Skeletal muscle tissue (tissue), 4 donors: Measurements from ENCODE around the gene IL22RA1. TPM values are rescaled to one million over a fixed set of nuclear protein-coding genes. Genes with fewer than 3 reads are reported as not detected.

Source experiments
- H3K27ac ChIP-seq: one replicate; pipeline ENCODE4 v1.7.0; 2013; ENCODE audit warnings: mild to moderate bottlenecking, low read depth, low read length, inconsistent platforms
- H3K27me3 ChIP-seq, 3 donors: one replicate each; pipeline ENCODE4 v1.7.0; 2013; ENCODE audit warnings: low read length in 3 of 3; ENCODE audit not compliant: control insufficient read depth in 3 of 3, insufficient read depth in 3 of 3
- H3K36me3 ChIP-seq, 3 donors: one replicate each; pipeline ENCODE4 v1.7.0; 2013; ENCODE audit warnings: low read length in 3 of 3; ENCODE audit not compliant: control insufficient read depth in 3 of 3, insufficient read depth in 3 of 3
- H3K4me1 ChIP-seq, 3 donors: one replicate each; pipeline ENCODE4 v1.7.0; 2013; ENCODE audit warnings: low read length in 3 of 3, mild to moderate bottlenecking in 3 of 3; ENCODE audit not compliant: control insufficient read depth in 3 of 3, insufficient read depth in 3 of 3
- H3K4me3 ChIP-seq, 3 donors: one replicate each; pipeline ENCODE4 v1.7.0; 2013; ENCODE audit warnings: low read length in 3 of 3
- H3K9ac ChIP-seq, 3 donors: one replicate each; pipeline ENCODE4 v1.7.0; 2013; ENCODE audit warnings: low read length in 3 of 3, mild to moderate bottlenecking in 3 of 3, moderate library complexity in 2 of 3, low read depth in 1 of 3
- H3K9me3 ChIP-seq, 3 donors: one replicate each; pipeline ENCODE4 v1.7.0; 2013; ENCODE audit warnings: low read length in 3 of 3; ENCODE audit not compliant: control insufficient read depth in 3 of 3
- total RNA-seq: library from RNA; depleted of rRNA; stranded (reverse); fragments of >200 nt; gene quantifications from one replicate; pipeline ENCODE4 v1.2.3, GENCODE V29; 2014
- donor health status: Osteomylitis.

The IL22RA1 gene
- total RNA-seq, 1 donor from 2014 or later: not detected

DNA sequence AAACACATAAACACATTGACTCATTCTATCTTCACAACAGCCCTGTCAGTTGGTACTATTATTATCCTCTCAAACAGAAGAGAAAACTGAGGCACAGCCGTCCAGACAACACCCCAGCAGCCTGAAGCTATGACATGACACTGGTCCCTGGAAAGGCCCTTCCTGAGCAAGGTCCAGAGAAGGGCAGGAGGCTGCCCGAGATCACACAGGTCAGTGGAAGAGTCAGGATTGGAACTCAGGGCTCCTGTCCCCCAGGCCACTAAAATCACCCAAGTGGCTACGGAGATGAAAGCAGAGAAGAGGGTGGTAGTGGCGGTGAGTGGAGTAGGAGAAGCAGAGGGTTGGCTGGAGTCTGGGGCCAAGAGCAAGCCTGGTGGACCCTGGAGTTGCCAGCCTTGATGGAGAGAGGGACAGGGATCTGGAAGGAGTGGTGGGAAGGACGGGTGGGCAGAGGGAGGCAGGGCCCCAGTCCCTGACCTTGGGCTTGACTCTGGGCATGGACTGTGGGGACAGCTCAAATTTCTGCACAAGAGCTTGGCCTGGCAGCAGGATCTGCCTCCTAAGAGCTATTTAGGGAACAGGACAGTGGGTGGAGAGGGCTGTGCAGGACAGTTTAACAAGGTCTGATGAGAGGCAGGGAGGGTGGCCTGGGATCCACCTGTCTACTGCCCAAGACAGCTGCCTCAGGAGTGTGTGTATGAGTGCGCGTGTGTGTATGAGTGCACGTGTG lies 46.8 kb downstream of the IL22RA1 start:
- H3K4me1 ChIP-seq: peaks cover 28 to 66% (median 63%) of the 10 kb centered on the region in 3 donors
- no peaks in the 10 kb centered on the region for H3K9me3 ChIP-seq

DNA sequence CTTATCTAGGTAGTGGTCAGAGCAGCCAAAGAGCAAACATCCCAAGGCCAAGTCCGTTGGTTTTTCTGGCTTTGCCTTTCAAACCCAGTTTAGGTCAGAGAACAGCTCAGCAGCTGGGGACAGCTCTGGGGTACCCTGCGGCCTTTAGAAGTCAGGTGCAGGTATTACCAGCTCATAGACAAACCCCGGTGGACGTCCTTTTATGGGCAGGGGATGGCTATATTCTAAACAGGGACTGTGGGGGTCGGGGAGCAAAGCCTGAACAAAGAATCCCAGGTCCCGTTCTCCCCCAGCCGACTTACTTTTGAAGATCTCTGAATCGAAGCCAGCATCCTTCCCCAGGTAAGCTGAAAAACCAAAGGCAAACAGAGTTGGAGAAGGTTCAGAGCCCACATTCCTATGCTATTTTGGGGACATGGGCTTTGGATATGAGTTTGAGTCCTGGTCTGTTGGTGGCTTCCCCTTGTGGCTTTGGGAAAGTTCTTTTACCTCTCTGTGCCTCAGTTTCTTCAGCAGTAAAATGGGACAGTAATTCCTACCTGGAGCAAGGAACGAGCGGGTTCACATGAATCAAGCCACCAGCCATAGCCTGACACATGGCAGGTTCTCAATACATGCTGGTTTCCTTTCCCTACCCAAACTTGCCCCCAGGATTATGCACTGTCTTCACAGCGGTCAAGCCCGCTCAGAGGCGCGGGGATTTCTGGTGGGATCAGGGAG lies 47.6 kb downstream of the IL22RA1 start:
- Histone ChIP-seq H3K36me3 (peaks cover 23 to 49% (median 26%) of the 10 kb centered on the region in 3 donors), H3K4me1 (peaks cover 36 to 71% (median 71%) of the 10 kb centered on the region in 3 donors), H3K9ac (peak overlapping the region; percentile 8 to 79 (median 74)), H3K4me3 (no peak overlapping the region), H3K27me3 (peaks cover 0 to 3% (median 0%) of the 10 kb centered on the region in 3 donors), H3K9me3 (no peaks in the 10 kb centered on the region), H3K27ac (peak overlapping the region; percentile 97)

More for the DNA sequence above, 46.8 kb downstream of the IL22RA1 start:
- H3K27ac ChIP-seq: peak overlapping the region; percentile 97
- peak overlapping the region; percentile 8 to 79 (median 74) for H3K9ac ChIP-seq
- peaks cover 0 to 3% (median 0%) of the 10 kb centered on the region in 3 donors for H3K27me3 ChIP-seq
- H3K36me3 ChIP-seq: peaks cover 20 to 40% (median 21%) of the 10 kb centered on the region in 3 donors
- H3K4me3 ChIP-seq: peak overlapping the region; percentile 4 to 56 (median 40)

DNA sequence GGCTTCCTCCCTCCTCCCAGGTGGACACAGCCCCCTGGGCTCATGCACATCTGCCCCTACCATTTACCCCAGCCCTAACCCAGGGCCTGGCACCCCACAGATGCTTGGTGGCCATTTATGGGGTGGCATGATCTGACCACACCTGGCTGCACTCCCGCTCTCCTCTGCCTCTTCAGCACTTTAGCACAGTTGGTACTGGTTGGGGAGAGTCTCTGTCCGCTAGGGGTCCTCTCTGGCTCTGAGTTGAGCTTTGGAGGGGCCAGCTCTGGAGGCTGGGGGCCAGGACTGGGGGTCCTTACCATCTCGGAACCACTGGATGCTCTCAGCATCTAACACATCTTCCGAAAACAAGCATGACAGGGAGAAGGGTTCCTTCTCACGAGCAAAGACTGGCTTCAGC lies 48.4 kb downstream of the IL22RA1 start:
- no peak overlapping the region for H3K4me3 ChIP-seq
- H3K9me3 ChIP-seq: no peaks in the 10 kb centered on the region
- peaks cover 0 to 3% (median 0%) of the 10 kb centered on the region in 3 donors for H3K27me3 ChIP-seq
- peaks cover 42 to 72% (median 69%) of the 10 kb centered on the region in 3 donors for H3K4me1 ChIP-seq
- H3K9ac ChIP-seq: peak overlapping the region in 1 of 3 donors; percentile 79
- peaks cover 23 to 56% (median 26%) of the 10 kb centered on the region in 3 donors for H3K36me3 ChIP-seq
- peak overlapping the region; percentile 97 for H3K27ac ChIP-seq

DNA sequence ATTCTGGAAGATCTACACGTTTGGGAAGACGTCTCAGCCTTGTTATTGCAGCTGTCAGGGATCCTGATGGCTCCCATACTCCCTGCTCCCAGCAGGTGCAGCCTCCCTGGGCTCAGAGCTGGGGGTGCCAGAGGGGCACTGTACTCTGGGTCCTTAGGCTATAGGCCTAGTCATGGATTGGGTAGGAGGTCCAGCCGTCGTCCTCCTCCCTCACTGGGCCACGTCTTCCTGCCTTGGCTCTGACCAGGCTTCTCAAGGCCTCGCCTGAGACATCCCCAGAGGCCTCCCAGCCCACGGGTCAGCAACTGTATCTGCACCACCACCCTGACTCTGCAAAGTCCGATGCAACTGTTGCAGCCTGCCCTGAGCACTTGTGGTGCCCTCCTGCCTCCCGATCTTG lies 49.2 kb downstream of the IL22RA1 start:
- Histone ChIP-seq H3K4me3 (no peak overlapping the region), H3K27ac (no peak overlapping the region), H3K9me3 (no peaks in the 10 kb centered on the region), H3K9ac (no peak overlapping the region), H3K4me1 (peaks cover 42 to 64% (median 63%) of the 10 kb centered on the region in 3 donors), H3K36me3 (peaks cover 28 to 58% (median 30%) of the 10 kb centered on the region in 3 donors), H3K27me3 (peaks cover 0 to 3% (median 0%) of the 10 kb centered on the region in 3 donors)

DNA sequence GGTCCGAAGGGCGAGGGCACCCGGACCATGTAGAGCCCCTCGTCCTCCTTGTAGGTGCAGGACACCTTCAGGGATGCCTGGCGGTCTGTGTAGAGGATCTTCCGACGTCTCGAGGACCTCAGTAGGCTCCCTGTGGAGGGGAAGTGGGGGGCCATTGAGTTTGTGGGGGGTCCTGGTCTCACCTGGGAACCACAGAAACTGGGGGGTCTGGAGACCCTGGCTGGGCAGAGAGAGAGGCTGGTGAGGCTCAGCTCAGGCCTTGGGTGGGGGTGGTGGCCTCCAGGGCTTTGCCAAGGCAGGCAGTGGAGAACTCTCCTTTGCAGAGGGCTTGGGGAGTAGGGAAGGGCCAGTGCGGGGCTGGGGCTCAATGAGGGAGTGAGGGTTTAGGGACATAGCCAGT lies 50.0 kb downstream of the IL22RA1 start:
- Histone ChIP-seq H3K4me1 (peaks cover 42 to 57% (median 56%) of the 10 kb centered on the region in 3 donors), H3K9ac (no peak overlapping the region), H3K9me3 (no peaks in the 10 kb centered on the region), H3K4me3 (no peak overlapping the region), H3K27ac (no peak overlapping the region), H3K27me3 (peaks cover 0 to 3% (median 0%) of the 10 kb centered on the region in 3 donors), H3K36me3 (peaks cover 32 to 59% (median 36%) of the 10 kb centered on the region in 3 donors)

DNA sequence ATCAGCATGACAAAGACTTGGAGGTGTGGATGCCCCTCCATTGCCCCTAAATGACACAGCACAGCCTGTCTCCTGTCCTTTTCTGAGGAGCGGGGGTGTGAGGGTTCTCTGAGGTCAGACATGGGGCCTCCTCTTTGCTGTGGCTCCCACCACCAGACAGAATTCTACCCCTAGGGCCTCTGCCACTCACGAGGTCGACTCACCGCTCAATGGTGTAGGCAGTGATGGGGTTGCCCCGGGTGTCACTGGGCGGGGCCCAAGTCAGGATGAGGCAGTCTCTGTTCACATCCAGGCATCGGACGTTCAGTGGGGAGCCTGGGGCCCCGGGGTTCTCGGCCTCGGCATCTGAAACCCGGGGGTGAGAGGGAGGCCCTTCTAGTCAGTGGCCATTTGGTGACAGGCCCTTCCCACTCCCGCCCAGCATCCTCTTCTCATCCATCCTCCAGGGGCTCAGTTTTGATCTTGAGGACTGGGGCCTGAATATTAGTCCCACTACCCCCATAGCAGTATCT lies 50.9 kb downstream of the IL22RA1 start:
- peak overlapping the region in 2 of 3 donors; percentile 61 to 66 for H3K9ac ChIP-seq
- H3K4me1 ChIP-seq: peaks cover 35 to 47% (median 46%) of the 10 kb centered on the region in 3 donors
- no peak overlapping the region for H3K4me3 ChIP-seq
- H3K27ac ChIP-seq: peak overlapping the region; percentile 25
- no peaks in the 10 kb centered on the region for H3K9me3 ChIP-seq
- H3K27me3 ChIP-seq: peaks cover 0 to 3% (median 0%) of the 10 kb centered on the region in 3 donors
- peaks cover 35 to 66% (median 39%) of the 10 kb centered on the region in 3 donors for H3K36me3 ChIP-seq

DNA sequence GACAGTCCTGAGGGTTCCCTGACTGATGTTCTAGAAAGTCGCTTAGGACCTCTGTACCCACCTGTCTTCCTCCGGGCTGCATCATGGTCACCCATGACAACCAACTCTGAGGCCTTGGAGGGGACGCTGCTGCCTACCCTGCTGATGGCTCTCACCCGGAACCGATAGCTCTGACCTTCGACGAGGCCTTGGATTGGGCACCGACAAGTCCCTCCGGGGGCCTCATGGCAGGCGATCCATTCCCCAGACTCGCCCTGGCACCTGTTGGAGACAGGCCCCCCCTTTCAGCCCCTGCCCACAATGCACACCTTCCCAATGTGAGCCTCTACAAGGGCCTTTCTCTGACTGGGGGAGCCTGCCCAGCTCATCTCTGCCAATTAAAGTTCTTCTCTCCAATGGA lies 52.2 kb downstream of the IL22RA1 start:
- H3K4me3 ChIP-seq: no peak overlapping the region
- H3K36me3 ChIP-seq: peaks cover 46 to 77% (median 47%) of the 10 kb centered on the region in 3 donors
- peaks cover 23 to 35% (median 34%) of the 10 kb centered on the region in 3 donors for H3K4me1 ChIP-seq
- H3K27me3 ChIP-seq: peaks cover 0 to 3% (median 0%) of the 10 kb centered on the region in 3 donors
- no peaks in the 10 kb centered on the region for H3K9me3 ChIP-seq
- peak overlapping the region in 1 of 3 donors; percentile 0 for H3K9ac ChIP-seq
- peak overlapping the region; percentile 20 for H3K27ac ChIP-seq

DNA sequence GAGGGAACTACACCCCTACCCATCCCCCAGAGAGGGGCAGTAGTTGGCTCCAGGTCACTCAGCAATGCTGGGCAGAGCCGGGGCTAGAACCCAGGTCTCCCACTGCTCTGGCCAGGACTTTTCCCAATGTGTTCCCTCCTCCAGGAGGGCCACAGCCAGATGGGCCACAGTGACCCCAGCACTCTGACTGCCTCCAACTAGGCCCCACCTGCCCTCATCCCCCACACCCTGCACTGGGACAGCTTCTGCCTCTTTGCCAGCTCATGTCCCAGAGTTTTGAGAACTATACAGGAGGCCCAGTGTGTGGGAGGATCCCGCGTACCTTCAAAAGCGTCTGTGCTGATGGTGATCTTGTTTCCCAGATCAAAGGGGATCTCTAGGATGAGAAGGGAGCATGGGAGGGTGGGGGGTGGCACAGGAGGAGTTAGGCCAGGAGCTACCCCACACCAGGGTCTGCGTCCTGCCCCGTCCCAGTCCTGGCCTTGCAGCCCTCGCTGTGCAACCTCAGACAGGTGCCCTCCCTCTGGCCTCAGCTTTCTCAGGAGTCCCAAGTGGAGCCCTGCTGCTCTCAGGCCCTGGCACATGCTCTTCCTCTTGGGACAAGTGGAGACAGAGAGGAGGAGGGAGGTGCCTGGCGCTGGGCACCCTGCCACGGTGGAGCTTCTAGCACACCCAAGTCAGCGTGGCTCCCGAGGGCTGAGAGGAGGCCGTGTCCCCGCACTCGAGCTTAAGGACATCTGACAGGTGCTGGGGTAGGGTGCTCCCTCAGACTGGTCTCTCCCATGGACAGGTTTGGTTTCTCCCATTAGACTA lies 53.0 kb downstream of the IL22RA1 start:
- H3K36me3 ChIP-seq: peaks cover 47 to 80% (median 54%) of the 10 kb centered on the region in 3 donors
- H3K9ac ChIP-seq: peak overlapping the region in 1 of 3 donors; percentile 33
- H3K9me3 ChIP-seq: no peaks in the 10 kb centered on the region
- H3K4me3 ChIP-seq: no peak overlapping the region
- peak overlapping the region; percentile 20 for H3K27ac ChIP-seq
- peaks cover 15 to 29% (median 26%) of the 10 kb centered on the region in 3 donors for H3K4me1 ChIP-seq
- no peaks in the 10 kb centered on the region for H3K27me3 ChIP-seq

DNA sequence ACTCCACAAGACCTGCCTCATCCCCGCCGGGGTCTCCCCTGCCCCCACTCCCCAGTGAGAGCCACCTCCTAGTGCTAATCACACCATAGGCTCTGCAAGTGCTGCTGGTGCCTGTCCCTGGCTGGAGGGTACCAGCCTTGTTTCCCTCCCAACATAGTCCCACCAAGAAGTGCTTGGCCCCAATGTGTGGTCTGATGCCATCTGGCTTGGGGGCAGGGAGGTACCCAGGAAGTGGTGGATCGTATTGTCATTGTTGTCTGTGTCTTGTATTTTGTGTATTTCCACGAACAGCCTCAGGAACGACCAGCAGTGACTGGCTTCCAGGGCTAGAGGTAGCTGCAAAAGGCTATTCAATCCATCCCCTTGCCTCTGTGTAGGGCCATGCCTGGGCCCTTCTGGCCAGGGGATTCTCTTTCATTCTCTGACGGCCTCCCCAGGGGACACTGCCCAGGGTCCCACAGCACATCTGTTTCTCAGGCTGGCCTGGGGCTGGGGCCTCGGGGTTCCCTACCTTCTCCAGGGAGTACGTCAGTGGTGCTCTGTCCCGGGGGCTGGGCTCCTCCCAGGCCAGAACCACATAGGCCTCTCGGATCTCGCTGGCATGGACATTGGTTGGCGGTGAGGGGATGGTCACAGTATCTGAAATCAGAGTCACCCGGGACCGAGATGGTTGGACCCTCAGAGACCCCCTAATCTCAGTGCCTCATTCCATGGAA lies 53.8 kb downstream of the IL22RA1 start:
- H3K27ac ChIP-seq: no peak overlapping the region
- H3K4me1 ChIP-seq: peaks cover 15 to 25% (median 23%) of the 10 kb centered on the region in 3 donors
- no peaks in the 10 kb centered on the region for H3K27me3 ChIP-seq
- H3K9ac ChIP-seq: no peak overlapping the region
- H3K4me3 ChIP-seq: no peak overlapping the region
- no peaks in the 10 kb centered on the region for H3K9me3 ChIP-seq
- peaks cover 46 to 82% (median 50%) of the 10 kb centered on the region in 3 donors for H3K36me3 ChIP-seq
